Measurements from ENCODE around the gene APH1A.

Gene APH1A

DNA sequence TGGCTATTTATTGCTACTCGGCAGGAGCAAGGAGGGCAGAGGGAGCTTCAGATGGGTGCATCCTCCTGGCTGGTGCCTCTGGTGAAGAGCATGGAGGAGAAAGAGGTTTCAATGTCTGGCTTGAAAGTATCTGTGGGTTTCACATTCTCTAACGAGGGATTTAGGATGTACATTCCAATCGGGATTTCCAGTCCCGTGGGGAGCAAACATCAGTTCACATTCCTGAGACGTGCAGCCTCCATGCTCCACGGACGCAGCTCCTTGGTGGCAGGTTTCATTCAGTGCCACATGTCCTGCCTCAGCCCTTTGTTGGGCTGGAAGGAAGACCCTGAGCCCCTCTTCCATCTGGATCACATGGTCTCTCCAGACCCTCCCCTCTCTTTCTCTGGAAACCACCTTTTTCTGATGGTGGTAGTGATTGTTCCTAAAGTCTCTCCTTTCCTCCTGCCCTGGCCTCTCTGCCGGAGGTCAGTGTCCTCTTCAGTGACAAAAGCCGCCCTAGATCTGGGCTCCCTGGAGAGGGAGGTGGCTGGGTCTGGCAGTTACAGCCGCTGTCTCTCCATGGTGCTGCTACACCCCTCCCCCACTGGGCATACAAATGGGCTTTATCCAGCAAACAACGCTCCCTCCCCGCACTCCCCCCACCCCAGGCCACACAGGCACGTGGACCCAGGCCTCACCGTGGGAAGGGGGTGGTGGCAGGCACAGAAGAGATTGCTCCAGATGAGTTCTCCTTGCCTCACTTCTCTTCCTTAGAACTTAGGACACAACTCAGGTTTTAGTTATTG lies 12.1 kb downstream of the APH1A start:
- DNase-seq (ENCODE audit: low read depth in 1 of 2, low spot score in 1 of 2), result peak in 1 of 2 experiments; percentile 34
- Histone ChIP-seq H3K27ac (replicated peaks) (no peak overlapping the region), H3K4me3 (replicated peaks; ENCODE audit: insufficient read depth, low read length) (no peak overlapping the region), H3K27me3 (ENCODE audit: insufficient read depth, poor library complexity, severe bottlenecking) (peaks cover 4% of the 10 kb centered on the region)
- TF ChIP-seq GABPA (IDR thresholded peaks at IDR 0.05; ENCODE audit: low read depth) (no peak), REST (IDR thresholded peaks at IDR 0.05; ENCODE audit: insufficient replicate concordance, low read depth) (no peak), SPI1 (IDR thresholded peaks at IDR 0.05; ENCODE audit: borderline replicate concordance, low read depth) (no peak), POLR2AphosphoS5 (IDR thresholded peaks at IDR 0.05; ENCODE audit: low read depth) (no peak)
- TF ChIP-seq, protein P1, sequence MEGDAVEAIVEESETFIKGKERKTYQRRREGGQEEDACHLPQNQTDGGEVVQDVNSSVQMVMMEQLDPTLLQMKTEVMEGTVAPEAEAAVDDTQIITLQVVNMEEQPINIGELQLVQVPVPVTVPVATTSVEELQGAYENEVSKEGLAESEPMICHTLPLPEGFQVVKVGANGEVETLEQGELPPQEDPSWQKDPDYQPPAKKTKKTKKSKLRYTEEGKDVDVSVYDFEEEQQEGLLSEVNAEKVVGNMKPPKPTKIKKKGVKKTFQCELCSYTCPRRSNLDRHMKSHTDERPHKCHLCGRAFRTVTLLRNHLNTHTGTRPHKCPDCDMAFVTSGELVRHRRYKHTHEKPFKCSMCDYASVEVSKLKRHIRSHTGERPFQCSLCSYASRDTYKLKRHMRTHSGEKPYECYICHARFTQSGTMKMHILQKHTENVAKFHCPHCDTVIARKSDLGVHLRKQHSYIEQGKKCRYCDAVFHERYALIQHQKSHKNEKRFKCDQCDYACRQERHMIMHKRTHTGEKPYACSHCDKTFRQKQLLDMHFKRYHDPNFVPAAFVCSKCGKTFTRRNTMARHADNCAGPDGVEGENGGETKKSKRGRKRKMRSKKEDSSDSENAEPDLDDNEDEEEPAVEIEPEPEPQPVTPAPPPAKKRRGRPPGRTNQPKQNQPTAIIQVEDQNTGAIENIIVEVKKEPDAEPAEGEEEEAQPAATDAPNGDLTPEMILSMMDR (IDR thresholded peaks at IDR 0.05; ENCODE audit: insufficient read depth, low read length), result no peak

- no peak overlapping the region for H3K27ac ChIP-seq (replicated peaks)
Measured at GRCh38 chr1:150256198-150256553, 12.6 kb downstream of the APH1A start.

GRCh38 chr1:150249936-150250335 lies 18.9 kb downstream of the APH1A start:
- H3K27ac ChIP-seq (replicated peaks), result no peak overlapping the region
- TF ChIP-seq SPI1 (IDR thresholded peaks at IDR 0.05; ENCODE audit: borderline replicate concordance, low read depth), result no peak
- no peak for TF ChIP-seq REST (IDR thresholded peaks at IDR 0.05; ENCODE audit: insufficient replicate concordance, low read depth)
- TF ChIP-seq POLR2AphosphoS5 (IDR thresholded peaks at IDR 0.05; ENCODE audit: low read depth), result no peak
- no peak for TF ChIP-seq GABPA (IDR thresholded peaks at IDR 0.05; ENCODE audit: low read depth)
- TF ChIP-seq, protein P1 (IDR thresholded peaks at IDR 0.05; ENCODE audit: insufficient read depth, low read length), result no peak
- peak in 1 of 2 experiments; percentile 5 for DNase-seq (ENCODE audit: low read depth in 1 of 2, low spot score in 1 of 2)

More at GRCh38 chr1:150256198-150256553, 12.6 kb downstream of the APH1A start:
- H3K27me3 ChIP-seq (ENCODE audit: insufficient read depth, poor library complexity, severe bottlenecking), result peaks cover 4% of the 10 kb centered on the region
- no peak overlapping the region for H3K4me3 ChIP-seq (replicated peaks; ENCODE audit: insufficient read depth, low read length)
- TF ChIP-seq SPI1 (IDR thresholded peaks at IDR 0.05; ENCODE audit: borderline replicate concordance, low read depth) (no peak), GABPA (IDR thresholded peaks at IDR 0.05; ENCODE audit: low read depth) (no peak), REST (IDR thresholded peaks at IDR 0.05; ENCODE audit: insufficient replicate concordance, low read depth) (no peak), POLR2AphosphoS5 (IDR thresholded peaks at IDR 0.05; ENCODE audit: low read depth) (no peak)
- TF ChIP-seq, protein P1 (IDR thresholded peaks at IDR 0.05; ENCODE audit: insufficient read depth, low read length), result no peak
- DNase-seq (ENCODE audit: low read depth in 1 of 2, low spot score in 1 of 2), result no peak

More at GRCh38 chr1:150249936-150250335, 18.9 kb downstream of the APH1A start:
- no peak overlapping the region for H3K4me3 ChIP-seq (replicated peaks; ENCODE audit: insufficient read depth, low read length)
- no peaks in the 10 kb centered on the region for H3K27me3 ChIP-seq (ENCODE audit: insufficient read depth, poor library complexity, severe bottlenecking)
